K562 (cell line): ENCODE measurements around the gene CCDC192. TPM values are rescaled to one million over a fixed set of nuclear protein-coding genes. Genes with fewer than 3 reads are reported as not detected.

Experiments
- ATAC-seq: fragments of 200-7000 bp; cut with Tn5 transposase; 3 replicates; pipeline ENCODE4 v1.9.1; 2020; ENCODE audit warnings: moderate library complexity
- BruUV-seq: library from RNA; stranded (reverse); fragments of 400-500 nt; replicated peaks from 2 replicates; lab custom pipeline; 2021; lab: Mats Ljungman, UMichigan
- CTCF ChIA-PET: fragments of 300-600 bp; formaldehyde crosslinking; extraction: SDS; loops from one replicate; lab custom pipeline; 2021; ENCODE audit warnings: low intra/inter-chr PET ratio; lab: Yijun Ruan, JAX
- POLR2A ChIA-PET: fragments of 300-600, 350-650 bp; sonication (Branson Sonifier 250); formaldehyde crosslinking; extraction: SDS; loops from one replicate; lab custom pipeline; 2021; ENCODE audit warnings: antibody characterized with exemption, inconsistent platforms; lab: Yijun Ruan, JAX
- DNase-seq, 4 experiments: peaks; one replicate each; pipeline versions ENCODE4 v3.0.0 to v3.0.0-alpha.2; 2011 to 2018; ENCODE audit warnings: low spot score in 3 of 4, mixed read lengths in 3 of 4; ENCODE audit errors: extremely low read depth in 1 of 4
- FAIRE-seq: peaks from 2 replicates; lab custom pipeline; 2011; peaks lifted over from hg19 to GRCh38; lab: Jason Lieb, UNC
- H2AFZ ChIP-seq: 2 replicates; pipeline ENCODE4 v1.6.0; 2011; ENCODE audit warnings: low read depth, low read length, control low read depth, inconsistent platforms
- H3K27ac ChIP-seq: fragments of 200-600 bp; 3 replicates; pipeline ENCODE4 v1.8.0; 2011; ENCODE audit warnings: low read depth, mild to moderate bottlenecking, control low read depth, inconsistent platforms, low read length, moderate library complexity, mixed read lengths; ENCODE audit errors: extremely low read depth
- H3K27me3 ChIP-seq, 2 experiments: fragments of 300-600 bp in 1 of 2; 2 replicates in 1 of 2; 3 replicates in 1 of 2; pipeline versions ENCODE4 v1.6.0 to v1.8.0; 2011; ENCODE audit warnings: inconsistent platforms in 2 of 2, low read length in 2 of 2, mild to moderate bottlenecking in 1 of 2, mixed read lengths in 1 of 2, moderate library complexity in 1 of 2; ENCODE audit not compliant: control insufficient read depth in 2 of 2, insufficient read depth in 2 of 2
- H3K36me3 ChIP-seq: fragments of 300-600 bp; 3 replicates; pipeline ENCODE4 v1.8.0; 2011; ENCODE audit warnings: mild to moderate bottlenecking, low read length, inconsistent platforms; ENCODE audit not compliant: control insufficient read depth, insufficient read depth
- H3K4me1 ChIP-seq, 2 experiments: fragments of 200-600 bp in 1 of 2; replicated peaks in 1 of 2; 2 replicates in 1 of 2; 3 replicates in 1 of 2; pipeline versions ENCODE4 v1.5.1 to v1.8.0; 2011; ENCODE audit warnings: inconsistent platforms in 2 of 2, low read length in 2 of 2, mild to moderate bottlenecking in 1 of 2, mixed read lengths in 1 of 2, moderate library complexity in 1 of 2; ENCODE audit not compliant: control insufficient read depth in 2 of 2, insufficient read depth in 2 of 2
- H3K4me2 ChIP-seq: 2 replicates; pipeline ENCODE4 v1.6.1; 2011; ENCODE audit warnings: low read length, control low read depth, inconsistent platforms, mixed read lengths; ENCODE audit not compliant: insufficient read depth
- H3K4me3 ChIP-seq: fragments of 200-600 bp; sonication (generic), shearing (Covaris generic); 2 replicates; pipeline ENCODE4 v1.5.1; 2016; ENCODE audit warnings: control low read depth, inconsistent platforms
- H3K79me2 ChIP-seq: fragments of 200-600 bp; 3 replicates; pipeline ENCODE4 v1.8.0; 2011; ENCODE audit warnings: low read length, inconsistent platforms; ENCODE audit not compliant: control insufficient read depth, insufficient read depth
- H3K9ac ChIP-seq, 2 experiments: 2 replicates each; pipeline versions ENCODE4 v1.6.0 to v1.6.1; 2011; ENCODE audit warnings: low read depth in 2 of 2, low read length in 2 of 2, control low read depth in 1 of 2, inconsistent platforms in 1 of 2, mild to moderate bottlenecking in 1 of 2, mixed read lengths in 1 of 2; ENCODE audit not compliant: insufficient read depth in 1 of 2
- H3K9me1 ChIP-seq: one replicate; pipeline ENCODE4 v1.6.0; 2011; ENCODE audit warnings: inconsistent platforms, mild to moderate bottlenecking, low read length, moderate library complexity; ENCODE audit not compliant: control insufficient read depth, insufficient read depth
- H3K9me3 ChIP-seq: replicated peaks from 2 replicates; pipeline ENCODE4 v1.5.1; 2011; ENCODE audit warnings: low read depth, low read length, inconsistent platforms; ENCODE audit not compliant: control insufficient read depth, insufficient read depth
- H4K20me1 ChIP-seq: replicated peaks from 2 replicates; pipeline ENCODE4 v1.6.1; 2011; ENCODE audit warnings: low read length, inconsistent platforms, mixed read lengths; ENCODE audit not compliant: control insufficient read depth, insufficient read depth
- BRD4 ChIP-seq: fragments of 200-600 bp; sonication (generic); IDR thresholded peaks from 2 replicates; pipeline ENCODE4 v1.6.1; 2017; ENCODE audit warnings: inconsistent platforms
- BRD9 ChIP-seq: fragments of 450-650 bp; IDR thresholded peaks from 2 replicates; pipeline ENCODE4 v1.6.1; 2018; ENCODE audit warnings: low read depth; ENCODE audit not compliant: partially characterized antibody
- CCAR2 ChIP-seq: fragments of 200-400 bp; formaldehyde crosslinking; IDR thresholded peaks from 2 replicates; pipeline ENCODE4 v1.6.1; 2017; ENCODE audit warnings: mild to moderate bottlenecking, low read depth, low read length
- ELF4 ChIP-seq: fragments of 450-650 bp; formaldehyde crosslinking; IDR thresholded peaks from 2 replicates; pipeline ENCODE4 v1.4.0; 2022; ENCODE audit warnings: missing genetic modification characterization
- MAZ ChIP-seq, 2 experiments: fragments of 450-650 bp in 1 of 2; sonication (generic) in 1 of 2; formaldehyde crosslinking; IDR thresholded peaks in 1 of 2; conservative IDR thresholded peaks in 1 of 2; 2 replicates each; pipeline versions ENCODE4 v1.4.0 to v1.5.0; 2020; ENCODE audit warnings: mild to moderate bottlenecking in 1 of 2, missing genetic modification reagents in 1 of 2
- MTA2 ChIP-seq: fragments of 450-650 bp; IDR thresholded peaks from 2 replicates; pipeline ENCODE4 v1.6.1; 2016; ENCODE audit warnings: low read depth
- NCOA6 ChIP-seq: fragments of 450-650 bp; IDR thresholded peaks from 2 replicates; pipeline ENCODE4 v1.6.1; 2017; ENCODE audit warnings: mild to moderate bottlenecking
- NFATC3 ChIP-seq: fragments of 450-650 bp; IDR thresholded peaks from 2 replicates; pipeline ENCODE4 v1.6.1; 2017; ENCODE audit warnings: mild to moderate bottlenecking
- NFE2 ChIP-seq: IDR thresholded peaks from 2 replicates; pipeline ENCODE4 v1.6.1; 2014; ENCODE audit warnings: antibody characterized with exemption, low read depth
- NFIC ChIP-seq: fragments of 450-650 bp; IDR thresholded peaks from 2 replicates; pipeline ENCODE4 v1.6.1; 2017; ENCODE audit warnings: mild to moderate bottlenecking, inconsistent platforms
- PHB2 ChIP-seq: fragments of 450-650 bp; IDR thresholded peaks from 2 replicates; pipeline ENCODE4 v1.6.1; 2017; ENCODE audit warnings: low read depth
- SP1 ChIP-seq: sonication (generic); formaldehyde crosslinking; IDR thresholded peaks from 2 replicates; pipeline ENCODE4 v1.8.1; 2022; ENCODE audit warnings: mild to moderate bottlenecking, missing genetic modification reagents
- TAF7 ChIP-seq: fragments of 450-650 bp; IDR thresholded peaks from 2 replicates; pipeline ENCODE4 v1.6.1; 2016; ENCODE audit warnings: missing genetic modification characterization, missing compliant biosample characterization
- WHSC1 ChIP-seq: IDR thresholded peaks from one replicate; pipeline ENCODE4 v1.6.1; 2012; ENCODE audit warnings: low read length, control low read depth, inconsistent platforms
- ZNF197 ChIP-seq: fragments of 200-800 bp; sonication (Bioruptor generic); IDR thresholded peaks from 2 replicates; pipeline ENCODE4 v1.6.1; 2016; ENCODE audit warnings: low read depth, missing genetic modification characterization, missing compliant biosample characterization
- ZNF23 ChIP-seq: fragments of 250-450 bp; sonication (Bioruptor Pico); IDR thresholded peaks from 2 replicates; pipeline ENCODE4 v1.4.0; 2020; ENCODE audit warnings: mild to moderate bottlenecking
- WGBS: fragments of 100-300 bp; shearing (Covaris generic); methylation state at CpG from one replicate; pipeline ENCODE4 v1.1.6; 2016; ENCODE audit warnings: low coverage, mixed read lengths; ENCODE audit not compliant: insufficient coverage; ENCODE audit errors: missing lambda C conversion rate; 5-methylcytosine and 5-hydroxymethylcytosine counted together
- in situ Hi-C: fragments of 300-500 bp; cut with MboI; formaldehyde crosslinking; loops from 4 replicates; pipeline ENCODE4 v1.15.0; 2018; ENCODE audit warnings: inconsistent platforms, mixed read lengths
- intact Hi-C: fragments of 100-400 bp; cut with micrococcal nuclease; formaldehyde crosslinking; loops from 2 replicates; pipeline ENCODE4 v1.14.2; 2022
- polyA plus RNA-seq, 8 experiments: library from polyadenylated mRNA; depleted of rRNA in 4 of 8; stranded (reverse) in 5 of 8; unstranded in 3 of 8; fragments of >200 nt; fragmentation: Nextera tagmentation in 2 of 8; fragmentation: Illumina TruSeq in 1 of 8; extraction: Ambion mirVana in 2 of 8; extraction: Trizol in 1 of 8; gene quantifications; 2 replicates each; pipeline versions ENCODE4 v1.2.1 to v1.2.3, GENCODE V29; 2011 to 2014; ENCODE audit warnings: inconsistent platforms in 1 of 8, missing spikeins in 1 of 8
- total RNA-seq, 7 experiments: library from RNA; depleted of rRNA in 6 of 7; stranded (reverse); fragments of >200 nt in 6 of 7; fragmentation: Illumina TruSeq in 2 of 7; extraction: Trizol in 2 of 7; gene quantifications; 2 replicates each; pipeline versions ENCODE4 v1.2.1 to v1.2.3, GENCODE V29; 2011 to 2021; ENCODE audit warnings: low replicate concordance in 1 of 7
- TF ChIP-seq, protein P1 (sequence below): sonication (generic); formaldehyde crosslinking; IDR thresholded peaks from 2 replicates; pipeline ENCODE4 v1.8.1; 2023; ENCODE audit warnings: mild to moderate bottlenecking, missing genetic modification reagents
- TF ChIP-seq, protein P2 (sequence below): sonication (generic); formaldehyde crosslinking; IDR thresholded peaks from 2 replicates; pipeline ENCODE4 v1.9.0; 2022; ENCODE audit warnings: mild to moderate bottlenecking, missing genetic modification reagents
- TF ChIP-seq, protein P3 (sequence below): fragments of 450-650 bp; formaldehyde crosslinking; IDR thresholded peaks from 2 replicates; pipeline ENCODE4 v1.4.0; 2020; ENCODE audit warnings: mild to moderate bottlenecking, moderate library complexity
- TF ChIP-seq, protein P4 (sequence below): fragments of 250-450 bp; sonication (Bioruptor Pico); IDR thresholded peaks from 2 replicates; pipeline ENCODE4 v1.5.0; 2020; ENCODE audit warnings: mild to moderate bottlenecking, borderline replicate concordance

CCDC192 gene
- total and polyA plus RNA-seq, 9 of the 15 experiments (the other 6 are each of a cell fraction or from before 2014, with no cell fraction given), result 0.21 to 0.66 (median 0.38) TPM; not detected in 2

DNA sequence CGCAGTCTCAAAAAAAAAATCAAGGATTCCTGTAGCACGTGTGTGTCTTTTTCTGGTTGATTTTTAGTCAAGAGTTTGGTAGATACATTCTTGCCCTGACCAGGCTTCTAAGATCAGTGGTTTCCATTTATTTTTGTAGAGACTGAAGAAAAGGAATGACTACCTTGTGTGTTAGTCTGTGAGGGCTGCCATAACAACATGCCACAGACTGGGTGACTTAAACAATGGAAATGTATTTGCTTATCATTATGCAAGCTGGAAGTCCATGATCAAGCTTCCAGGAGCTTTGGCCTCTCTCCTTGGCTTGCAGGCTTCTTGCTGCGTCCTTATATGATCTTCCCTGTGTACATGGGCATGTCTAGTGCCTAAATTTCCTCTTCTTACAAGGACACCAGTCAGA lies 127.0 kb downstream of the CCDC192 start:
- intact Hi-C loops (no loop called here), in situ Hi-C loops (no loop called here)
- H3K27me3 ChIP-seq, result no peaks in the 10 kb centered on the region
- no peaks in the 10 kb centered on the region for H3K4me1 ChIP-seq
- 0% methylated on average over 3 of the region's 3 CpGs for WGBS
- H3K9ac ChIP-seq, result no peak overlapping the region
- no peak for ATAC-seq
- no peaks in the 10 kb centered on the region for H3K9me1 ChIP-seq
- no peak for FAIRE-seq
- POLR2A ChIA-PET, result no interaction called here
- no peaks in the 10 kb centered on the region for H3K79me2 ChIP-seq
- CTCF ChIA-PET, result no interaction called here
- H3K36me3 ChIP-seq, result no peaks in the 10 kb centered on the region
- DNase-seq, result no peak
- no peak overlapping the region for H2AFZ ChIP-seq
- no TSS peak for BruUV-seq
- no peak overlapping the region for H3K4me3 ChIP-seq
- no peak overlapping the region for H3K4me2 ChIP-seq
- H3K27ac ChIP-seq, result no peak overlapping the region
- TF ChIP-seq NFIC (no peak), PHB2 (no peak), ELF4 (no peak), CCAR2 (no peak), MAZ (CRISPR knock-in tag; conservative IDR thresholded peaks at IDR 0.05 in 1 of 2, IDR thresholded peaks at IDR 0.05 in 1 of 2) (no peak), MTA2 (no peak), BRD9 (no peak), TAF7 (no peak), WHSC1 (no peak), BRD4 (no peak), NFATC3 (no peak), NFE2 (no peak), SP1 (no peak), ZNF23 (CRISPR knock-in tag) (no peak), NCOA6 (no peak), ZNF197 (CRISPR knock-in tag) (no peak)
- TF ChIP-seq, protein P1, sequence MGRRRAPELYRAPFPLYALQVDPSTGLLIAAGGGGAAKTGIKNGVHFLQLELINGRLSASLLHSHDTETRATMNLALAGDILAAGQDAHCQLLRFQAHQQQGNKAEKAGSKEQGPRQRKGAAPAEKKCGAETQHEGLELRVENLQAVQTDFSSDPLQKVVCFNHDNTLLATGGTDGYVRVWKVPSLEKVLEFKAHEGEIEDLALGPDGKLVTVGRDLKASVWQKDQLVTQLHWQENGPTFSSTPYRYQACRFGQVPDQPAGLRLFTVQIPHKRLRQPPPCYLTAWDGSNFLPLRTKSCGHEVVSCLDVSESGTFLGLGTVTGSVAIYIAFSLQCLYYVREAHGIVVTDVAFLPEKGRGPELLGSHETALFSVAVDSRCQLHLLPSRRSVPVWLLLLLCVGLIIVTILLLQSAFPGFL, result no peak
- TF ChIP-seq, protein P2, sequence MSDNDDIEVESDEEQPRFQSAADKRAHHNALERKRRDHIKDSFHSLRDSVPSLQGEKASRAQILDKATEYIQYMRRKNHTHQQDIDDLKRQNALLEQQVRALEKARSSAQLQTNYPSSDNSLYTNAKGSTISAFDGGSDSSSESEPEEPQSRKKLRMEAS, result no peak
- TF ChIP-seq, protein P3, sequence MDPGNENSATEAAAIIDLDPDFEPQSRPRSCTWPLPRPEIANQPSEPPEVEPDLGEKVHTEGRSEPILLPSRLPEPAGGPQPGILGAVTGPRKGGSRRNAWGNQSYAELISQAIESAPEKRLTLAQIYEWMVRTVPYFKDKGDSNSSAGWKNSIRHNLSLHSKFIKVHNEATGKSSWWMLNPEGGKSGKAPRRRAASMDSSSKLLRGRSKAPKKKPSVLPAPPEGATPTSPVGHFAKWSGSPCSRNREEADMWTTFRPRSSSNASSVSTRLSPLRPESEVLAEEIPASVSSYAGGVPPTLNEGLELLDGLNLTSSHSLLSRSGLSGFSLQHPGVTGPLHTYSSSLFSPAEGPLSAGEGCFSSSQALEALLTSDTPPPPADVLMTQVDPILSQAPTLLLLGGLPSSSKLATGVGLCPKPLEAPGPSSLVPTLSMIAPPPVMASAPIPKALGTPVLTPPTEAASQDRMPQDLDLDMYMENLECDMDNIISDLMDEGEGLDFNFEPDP (CRISPR knock-in tag), result no peak
- TF ChIP-seq, protein P4, sequence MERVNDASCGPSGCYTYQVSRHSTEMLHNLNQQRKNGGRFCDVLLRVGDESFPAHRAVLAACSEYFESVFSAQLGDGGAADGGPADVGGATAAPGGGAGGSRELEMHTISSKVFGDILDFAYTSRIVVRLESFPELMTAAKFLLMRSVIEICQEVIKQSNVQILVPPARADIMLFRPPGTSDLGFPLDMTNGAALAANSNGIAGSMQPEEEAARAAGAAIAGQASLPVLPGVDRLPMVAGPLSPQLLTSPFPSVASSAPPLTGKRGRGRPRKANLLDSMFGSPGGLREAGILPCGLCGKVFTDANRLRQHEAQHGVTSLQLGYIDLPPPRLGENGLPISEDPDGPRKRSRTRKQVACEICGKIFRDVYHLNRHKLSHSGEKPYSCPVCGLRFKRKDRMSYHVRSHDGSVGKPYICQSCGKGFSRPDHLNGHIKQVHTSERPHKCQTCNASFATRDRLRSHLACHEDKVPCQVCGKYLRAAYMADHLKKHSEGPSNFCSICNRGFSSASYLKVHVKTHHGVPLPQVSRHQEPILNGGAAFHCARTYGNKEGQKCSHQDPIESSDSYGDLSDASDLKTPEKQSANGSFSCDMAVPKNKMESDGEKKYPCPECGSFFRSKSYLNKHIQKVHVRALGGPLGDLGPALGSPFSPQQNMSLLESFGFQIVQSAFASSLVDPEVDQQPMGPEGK (CRISPR knock-in tag), result no peak
- H3K9me3 ChIP-seq, result no peaks in the 10 kb centered on the region
- no peaks in the 10 kb centered on the region for H4K20me1 ChIP-seq
